ENCODE results near the gene VAV1.

GRCh38 chr19:6888967-6889366, 116.5 kb downstream of the VAV1 start:
- no peak for TF ChIP-seq POLR2AphosphoS5 (IDR thresholded peaks at IDR 0.05; ENCODE audit: low read depth, low read length)
- no peak for TF ChIP-seq TAF1 (IDR thresholded peaks at IDR 0.05; ENCODE audit: borderline replicate concordance, insufficient read depth, low read length)
